GM12872 (cell line): ENCODE measurements around the gene BBLN.

ENCODE experiments used
- TF ChIP-seq, protein P1 (sequence below): IDR thresholded peaks from 3 replicates; pipeline ENCODE4 v1.5.1; 2011; ENCODE audit warnings: low read depth, mild to moderate bottlenecking, low read length, moderate library complexity; ENCODE audit not compliant: insufficient read depth

BBLN gene

DNA sequence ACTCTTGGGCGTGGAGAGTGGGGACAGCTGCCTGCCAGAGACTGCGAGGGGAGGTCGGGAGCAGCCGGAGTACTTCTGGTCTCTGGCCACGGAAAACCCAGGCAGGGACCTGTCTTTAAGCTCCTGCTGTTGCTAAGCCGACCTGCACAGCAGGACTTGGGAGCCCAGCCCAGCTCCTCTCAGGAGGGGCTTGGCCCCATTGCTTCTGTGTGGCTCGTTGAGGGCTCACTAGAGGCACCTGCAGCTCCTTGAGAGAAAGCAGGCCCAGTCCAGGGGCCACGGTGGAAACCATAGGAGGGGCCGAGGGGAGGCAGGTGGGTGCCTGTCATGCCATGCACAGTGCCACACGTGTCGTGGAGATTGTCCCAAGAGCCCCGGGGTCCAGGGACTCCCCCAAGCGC, 14.1 kb upstream of the BBLN start:
- TF ChIP-seq, protein P1, sequence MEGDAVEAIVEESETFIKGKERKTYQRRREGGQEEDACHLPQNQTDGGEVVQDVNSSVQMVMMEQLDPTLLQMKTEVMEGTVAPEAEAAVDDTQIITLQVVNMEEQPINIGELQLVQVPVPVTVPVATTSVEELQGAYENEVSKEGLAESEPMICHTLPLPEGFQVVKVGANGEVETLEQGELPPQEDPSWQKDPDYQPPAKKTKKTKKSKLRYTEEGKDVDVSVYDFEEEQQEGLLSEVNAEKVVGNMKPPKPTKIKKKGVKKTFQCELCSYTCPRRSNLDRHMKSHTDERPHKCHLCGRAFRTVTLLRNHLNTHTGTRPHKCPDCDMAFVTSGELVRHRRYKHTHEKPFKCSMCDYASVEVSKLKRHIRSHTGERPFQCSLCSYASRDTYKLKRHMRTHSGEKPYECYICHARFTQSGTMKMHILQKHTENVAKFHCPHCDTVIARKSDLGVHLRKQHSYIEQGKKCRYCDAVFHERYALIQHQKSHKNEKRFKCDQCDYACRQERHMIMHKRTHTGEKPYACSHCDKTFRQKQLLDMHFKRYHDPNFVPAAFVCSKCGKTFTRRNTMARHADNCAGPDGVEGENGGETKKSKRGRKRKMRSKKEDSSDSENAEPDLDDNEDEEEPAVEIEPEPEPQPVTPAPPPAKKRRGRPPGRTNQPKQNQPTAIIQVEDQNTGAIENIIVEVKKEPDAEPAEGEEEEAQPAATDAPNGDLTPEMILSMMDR: no peak

DNA sequence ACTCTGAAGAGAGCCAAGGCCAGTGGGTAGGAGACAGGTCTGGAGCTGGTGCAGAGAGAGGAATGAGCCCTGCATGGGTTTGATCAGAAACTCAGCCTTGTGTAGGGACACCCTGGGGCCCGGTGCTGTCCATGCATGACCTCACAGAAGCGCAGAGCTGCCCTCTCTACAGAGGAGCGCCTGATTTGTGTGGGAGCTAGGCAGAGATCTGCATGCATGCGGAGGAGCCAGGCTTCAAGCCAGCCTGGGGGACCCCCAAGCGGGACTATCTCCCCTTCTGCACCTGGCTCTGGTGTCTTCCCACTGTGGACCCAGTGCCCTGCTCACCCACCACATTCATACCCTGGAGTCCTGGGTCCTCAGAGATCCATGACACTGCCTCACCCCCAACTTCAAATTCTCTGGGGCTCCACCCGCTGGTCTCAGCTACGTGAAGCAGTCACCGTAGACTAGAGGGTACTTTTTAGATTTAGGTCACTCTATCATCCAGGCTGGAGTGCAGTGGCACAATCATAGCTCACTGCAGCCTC, 13.4 kb upstream of the BBLN start:
- TF ChIP-seq, protein P1: no peak

DNA sequence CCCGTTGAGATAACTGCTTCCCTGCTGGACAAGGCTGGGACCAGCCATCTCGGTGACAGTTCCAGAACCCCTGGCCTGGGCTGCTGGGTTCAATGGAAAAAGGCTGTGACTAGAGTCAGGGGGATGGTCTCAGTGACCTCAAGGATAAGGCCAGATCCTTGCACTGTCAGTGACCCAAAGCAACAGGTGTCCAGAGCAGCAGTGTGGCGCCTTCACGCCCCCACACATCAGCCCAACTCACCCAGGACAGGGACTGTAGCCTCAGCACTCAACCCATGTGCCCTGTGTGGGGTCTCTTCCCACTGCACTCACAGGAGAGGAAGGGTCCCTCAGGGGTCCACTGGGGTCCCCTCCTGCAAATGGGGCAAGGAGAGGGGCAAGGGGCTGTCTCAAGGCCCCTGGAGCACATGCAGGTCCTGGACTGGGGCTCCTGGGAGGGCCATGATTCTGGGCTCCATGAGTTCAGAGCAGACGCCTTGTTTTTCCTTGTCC, 11.5 kb upstream of the BBLN start:
- TF ChIP-seq, protein P1: no peak

DNA sequence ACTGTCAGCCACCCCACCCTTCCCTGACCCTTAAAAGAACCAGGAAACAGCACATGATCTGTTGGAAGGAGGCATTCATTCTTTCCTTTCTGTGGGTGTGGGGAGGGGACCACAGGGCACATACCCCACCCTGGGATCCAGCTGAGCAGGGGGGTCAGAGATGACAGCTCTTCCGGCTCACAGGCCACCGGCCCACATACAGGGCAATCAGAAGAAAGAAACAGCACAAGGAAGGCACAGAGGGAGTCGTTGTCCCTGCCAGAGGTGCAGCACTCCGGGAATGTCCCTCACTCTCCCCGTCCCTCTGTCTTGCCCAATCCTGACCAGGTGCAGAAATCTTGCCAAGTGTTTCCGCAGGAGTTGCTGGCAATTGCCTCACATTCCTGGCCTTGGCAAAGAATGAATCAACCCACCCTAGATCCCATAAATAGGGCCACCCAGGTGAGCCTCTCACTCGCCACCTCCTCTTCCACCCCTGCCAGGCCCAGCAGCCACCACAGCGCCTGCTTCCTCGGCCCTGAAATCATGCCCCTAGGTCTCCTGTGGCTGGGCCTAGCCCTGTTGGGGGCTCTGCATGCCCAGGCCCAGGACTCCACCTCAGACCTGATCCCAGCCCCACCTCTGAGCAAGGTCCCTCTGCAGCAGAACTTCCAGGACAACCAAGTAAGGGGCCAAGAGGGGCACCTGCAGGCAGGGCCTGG, 10.9 kb upstream of the BBLN start, which contains the start of gene LCN2:
Gene LCN2, plus strand, starts transcription at position 453 of the 701 bp plus-strand sequence. Its CDS starts 73 bp downstream, at position 526.
- TF ChIP-seq, protein P1: no peak

DNA sequence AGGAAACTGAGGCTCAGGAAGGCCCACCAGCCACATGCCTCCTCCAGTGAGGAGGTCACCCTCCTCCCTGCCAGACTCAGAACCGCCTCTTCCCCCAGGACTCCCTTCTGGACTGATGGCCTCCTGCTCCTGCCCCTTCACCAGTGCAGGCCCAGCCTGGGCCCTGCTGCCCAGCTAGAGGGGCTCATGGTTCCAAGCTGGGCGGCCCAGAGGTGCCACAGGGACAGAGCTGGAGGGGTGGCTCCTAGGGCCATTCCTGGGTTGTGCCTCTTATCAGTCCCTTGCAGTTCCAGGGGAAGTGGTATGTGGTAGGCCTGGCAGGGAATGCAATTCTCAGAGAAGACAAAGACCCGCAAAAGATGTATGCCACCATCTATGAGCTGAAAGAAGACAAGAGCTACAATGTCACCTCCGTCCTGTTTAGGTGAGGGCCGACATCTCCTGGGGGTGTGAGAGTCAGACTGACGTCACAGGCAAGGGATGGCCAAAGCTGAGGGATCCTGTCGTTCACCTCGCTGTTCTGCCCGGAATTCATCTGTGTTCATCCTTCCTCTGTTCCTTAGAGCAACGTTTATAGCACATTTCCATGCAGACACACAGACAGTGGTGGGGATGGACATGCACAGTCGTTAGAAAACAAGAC, 10.0 kb upstream of the BBLN start:
- TF ChIP-seq, protein P1: no peak

DNA sequence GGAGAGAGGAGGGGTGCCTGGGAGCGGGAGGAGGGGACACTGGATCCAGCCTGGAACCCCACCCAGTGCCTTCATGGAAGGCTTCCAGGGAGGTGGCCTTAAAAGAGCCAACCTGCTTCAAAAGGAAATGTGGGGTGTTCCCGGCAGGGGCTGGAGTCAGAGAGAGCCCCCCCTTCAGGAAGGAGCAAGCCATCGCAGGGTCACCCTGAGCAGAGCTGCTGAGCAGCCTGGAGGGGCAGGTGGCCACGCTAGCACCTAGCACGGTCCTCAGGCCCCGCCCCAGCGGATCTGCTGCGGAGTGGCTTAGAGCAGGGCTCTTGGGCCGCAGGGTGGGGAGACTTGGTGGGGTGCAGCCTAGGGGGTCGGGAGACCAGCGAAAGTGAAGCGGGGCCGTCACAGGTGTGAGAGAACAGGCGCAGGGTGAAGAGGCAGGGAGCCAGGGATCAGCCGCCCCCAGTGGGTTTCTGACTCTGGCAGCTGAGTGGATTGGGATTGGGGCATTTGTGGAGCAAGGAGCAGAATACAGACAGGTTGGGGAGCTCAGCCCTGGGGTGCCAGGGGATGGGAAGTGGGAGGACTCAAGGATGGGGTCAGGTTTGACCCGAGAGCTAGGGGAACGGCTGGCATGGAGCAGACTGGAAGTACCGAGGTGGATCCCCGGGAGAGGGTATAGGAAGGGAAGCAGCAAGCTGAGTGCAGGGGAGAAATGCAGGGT, 9.3 kb upstream of the BBLN start:
- TF ChIP-seq, protein P1: peak; percentile 57
